Measurements from ENCODE around the gene TEX30.

DNA sequence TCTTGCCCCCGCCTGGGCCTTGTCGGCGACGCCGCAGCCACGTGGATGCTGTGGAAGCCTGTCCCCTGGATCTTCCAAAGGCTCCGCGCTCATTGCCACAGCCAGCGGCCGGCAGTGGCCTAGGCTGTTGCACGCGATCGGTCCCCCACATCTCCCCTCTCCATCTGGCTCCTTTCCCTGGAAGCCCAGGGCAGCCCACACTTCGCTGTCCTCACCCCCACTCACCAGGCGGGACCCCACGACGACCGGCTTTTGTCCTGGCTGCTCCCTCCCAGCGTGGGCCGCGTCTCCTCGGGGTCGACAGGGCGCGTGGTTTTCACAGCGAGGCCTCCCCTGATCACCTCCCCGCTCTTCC lies 605 bp upstream of the TEX30 start:
- TF ChIP-seq POLR2A (IDR thresholded peaks at IDR 0.05; ENCODE audit: low read depth, low read length) (no peak), CEBPB (IDR thresholded peaks at IDR 0.05; ENCODE audit: low read depth, low read length) (no peak), RAD21 (IDR thresholded peaks at IDR 0.05; ENCODE audit: low read length) (no peak), RFX5 (IDR thresholded peaks at IDR 0.05; ENCODE audit: low read depth, low read length) (no peak), RCOR1 (IDR thresholded peaks at IDR 0.05; ENCODE audit: insufficient replicate concordance, low read length) (no peak), MAZ (IDR thresholded peaks at IDR 0.05; ENCODE audit: borderline replicate concordance, low read depth, low read length) (no peak), MAFK (IDR thresholded peaks at IDR 0.05; ENCODE audit: low read depth, low read length) (no peak), FOS (IDR thresholded peaks at IDR 0.05; ENCODE audit: low read depth, low read length) (no peak), BHLHE40 (IDR thresholded peaks at IDR 0.05; ENCODE audit: low read depth, low read length) (no peak)
- TF ChIP-seq, protein P1, sequence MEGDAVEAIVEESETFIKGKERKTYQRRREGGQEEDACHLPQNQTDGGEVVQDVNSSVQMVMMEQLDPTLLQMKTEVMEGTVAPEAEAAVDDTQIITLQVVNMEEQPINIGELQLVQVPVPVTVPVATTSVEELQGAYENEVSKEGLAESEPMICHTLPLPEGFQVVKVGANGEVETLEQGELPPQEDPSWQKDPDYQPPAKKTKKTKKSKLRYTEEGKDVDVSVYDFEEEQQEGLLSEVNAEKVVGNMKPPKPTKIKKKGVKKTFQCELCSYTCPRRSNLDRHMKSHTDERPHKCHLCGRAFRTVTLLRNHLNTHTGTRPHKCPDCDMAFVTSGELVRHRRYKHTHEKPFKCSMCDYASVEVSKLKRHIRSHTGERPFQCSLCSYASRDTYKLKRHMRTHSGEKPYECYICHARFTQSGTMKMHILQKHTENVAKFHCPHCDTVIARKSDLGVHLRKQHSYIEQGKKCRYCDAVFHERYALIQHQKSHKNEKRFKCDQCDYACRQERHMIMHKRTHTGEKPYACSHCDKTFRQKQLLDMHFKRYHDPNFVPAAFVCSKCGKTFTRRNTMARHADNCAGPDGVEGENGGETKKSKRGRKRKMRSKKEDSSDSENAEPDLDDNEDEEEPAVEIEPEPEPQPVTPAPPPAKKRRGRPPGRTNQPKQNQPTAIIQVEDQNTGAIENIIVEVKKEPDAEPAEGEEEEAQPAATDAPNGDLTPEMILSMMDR (conservative IDR thresholded peaks at IDR 0.05; ENCODE audit: low read depth, low read length), result no peak
